Activated CD4-positive, alpha-beta memory T cell treated with anti-CD3 and anti-CD28 coated beads, Interleukin-2, amount 10 ng/mL, durations not matched to agents 7 days and 5 days (primary cell): ENCODE measurements around the gene IGFL1. TPM values are rescaled to one million over a fixed set of nuclear protein-coding genes. Genes with fewer than 3 reads are reported as not detected.
"Not testable (repeated sequence)": the region's sequence is repeated elsewhere in the genome, so short reads cannot be mapped to it uniquely, and the experiment has no call there.

Experiments
- CTCF ChIA-PET: fragments of 350-600 bp; sonication (Branson Sonifier 250); formaldehyde crosslinking; loops from one replicate; lab custom pipeline; 2021; ENCODE audit warnings: antibody characterized with exemption, inconsistent platforms; lab: Charles Lee
- POLR2A ChIA-PET: fragments of 350-600 bp; sonication (Branson Sonifier 250); formaldehyde crosslinking; loops from one replicate; lab custom pipeline; 2021; ENCODE audit warnings: antibody characterized with exemption; lab: Charles Lee
- DNase-seq: peaks from one replicate; pipeline ENCODE4 v3.0.0-alpha.2; 2020
- H3K27ac Mint-ChIP-seq: one replicate; pipeline ENCODE4 v1.8.0; 2021; ENCODE audit warnings: mild to moderate bottlenecking, mixed read lengths
- H3K27me3 Mint-ChIP-seq: one replicate; pipeline ENCODE4 v1.8.0; 2021; ENCODE audit warnings: mixed read lengths
- H3K36me3 Mint-ChIP-seq: one replicate; pipeline ENCODE4 v1.8.0; 2021; ENCODE audit warnings: low read depth, mixed read lengths
- H3K4me1 Mint-ChIP-seq: one replicate; pipeline ENCODE4 v1.8.0; 2021; ENCODE audit warnings: mixed read lengths
- H3K4me3 Mint-ChIP-seq: one replicate; pipeline ENCODE4 v1.8.0; 2021; ENCODE audit warnings: mild to moderate bottlenecking, mixed read lengths
- H3K9me3 Mint-ChIP-seq: one replicate; pipeline ENCODE4 v1.8.0; 2021; ENCODE audit warnings: mixed read lengths
- total RNA-seq, 2 experiments: library from RNA; stranded (reverse); gene quantifications; one replicate each; pipeline ENCODE4 v1.2.3, GENCODE V29; 2021

Gene IGFL1
- total RNA-seq, 2 experiments from 2014 or later: not detected

DNA sequence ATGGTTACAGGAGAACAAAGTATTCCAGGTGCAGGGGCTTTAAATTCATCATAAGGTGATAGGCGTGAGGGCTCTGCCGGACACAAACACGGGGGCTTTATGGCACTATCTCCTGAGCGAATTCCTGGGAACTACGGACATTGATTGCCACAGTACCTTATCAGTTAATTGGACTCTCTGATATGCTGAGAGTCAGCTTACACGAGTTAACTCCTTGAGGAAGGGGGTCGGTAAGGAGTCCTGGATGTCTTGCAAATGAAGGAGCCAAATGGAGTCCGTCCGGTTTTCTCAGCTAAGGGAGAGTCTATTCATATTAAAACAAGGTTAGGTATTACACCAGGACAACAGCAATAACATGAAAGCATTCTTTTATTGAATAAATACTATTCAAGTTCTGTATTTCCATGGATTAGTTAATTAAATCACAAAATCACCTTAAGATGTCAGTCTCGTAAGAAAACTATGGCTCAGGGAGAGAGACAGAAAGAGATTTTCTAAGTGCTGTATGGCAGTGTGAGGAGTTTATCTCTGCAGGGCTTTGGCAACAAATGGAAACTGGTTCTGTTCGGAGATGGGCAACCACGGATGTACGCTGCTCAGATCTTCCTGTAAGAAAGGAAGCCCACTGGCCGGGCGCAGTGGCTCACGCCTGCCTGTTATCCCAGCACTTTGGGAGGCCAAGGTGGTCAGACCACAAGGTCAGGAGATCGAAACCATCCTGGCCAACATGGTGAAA is 41.1 kb downstream of the IGFL1 start:
- Mint-ChIP-seq H3K4me3 (no peak overlapping the region), H3K36me3 (no peaks in the 10 kb centered on the region), H3K4me1 (peaks cover 4% of the 10 kb centered on the region), H3K27me3 (peaks cover 56% of the 10 kb centered on the region), H3K9me3 (no peaks in the 10 kb centered on the region), H3K27ac (no peak overlapping the region)
- DNase-seq: no peak
- ChIA-PET CTCF (interaction anchor here (1.1 to 1.3 kb wide), 2 partner anchors 10 to 242 kb away, joined by 4 to 6 read pairs; no protein-coding TSS in a partner anchor), POLR2A (no interaction called here)

- no peak overlapping the region for H3K4me3 Mint-ChIP-seq
- POLR2A ChIA-PET: no interaction called here
- H3K4me1 Mint-ChIP-seq: peaks cover 4% of the 10 kb centered on the region
- CTCF ChIA-PET: interaction anchor here (0.8 kb wide), 1 partner anchor 9 kb away, joined by 3 read pairs; no protein-coding TSS in a partner anchor
- DNase-seq: no peak
- no peaks in the 10 kb centered on the region for H3K9me3 Mint-ChIP-seq
- no peak overlapping the region for H3K27ac Mint-ChIP-seq
- H3K27me3 Mint-ChIP-seq: peaks cover 50% of the 10 kb centered on the region
- H3K36me3 Mint-ChIP-seq: no peaks in the 10 kb centered on the region
Observed at GRCh38 chr19:46271481-46272197, 42.1 kb downstream of the IGFL1 start.

- H3K36me3 Mint-ChIP-seq, CTCF ChIA-PET, H3K4me3 Mint-ChIP-seq, H3K27ac Mint-ChIP-seq, DNase-seq, H3K4me1 Mint-ChIP-seq, H3K9me3 Mint-ChIP-seq, POLR2A ChIA-PET: not testable (repeated sequence)
- H3K27me3 Mint-ChIP-seq: peaks cover 37% of the 10 kb centered on the region
Observed at GRCh38 chr19:46273931-46274330, 44.4 kb downstream of the IGFL1 start.

GRCh38 chr19:46279177-46279576 is 49.6 kb downstream of the IGFL1 start:
- ChIA-PET POLR2A (no interaction called here), CTCF (interaction anchor here (0.6 to 2.1 kb wide), 3 partner anchors 14 to 263 kb away, joined by 3 to 10 read pairs (median 4); no protein-coding TSS in a partner anchor)
- Mint-ChIP-seq H3K27ac (no peak overlapping the region), H3K27me3 (peaks cover 14% of the 10 kb centered on the region), H3K36me3 (no peaks in the 10 kb centered on the region), H3K4me3 (no peak overlapping the region), H3K4me1 (no peaks in the 10 kb centered on the region), H3K9me3 (no peaks in the 10 kb centered on the region)
- no peak for DNase-seq

Other genes with a start within 250 kb of the IGFL1 start
- 10 to 100 TPM; 24.3 to 24.7 TPM for gene CCDC61, start 234.3 kb upstream of the IGFL1 start, total RNA-seq
- gene PGLYRP1, start 206.7 kb upstream of the IGFL1 start, total RNA-seq: not detected
- not detected for gene IGFL4, start 188.7 kb upstream of the IGFL1 start, total RNA-seq
- not detected for gene IGFL3, start 105.1 kb upstream of the IGFL1 start, total RNA-seq
- gene IGFL2, start 81.5 kb upstream of the IGFL1 start, total RNA-seq: not detected
- gene HIF3A, start 67.3 kb downstream of the IGFL1 start, total RNA-seq: not detected
- gene PPP5C, start 117.3 kb downstream of the IGFL1 start, total RNA-seq: 10 to 100 TPM; 84.6 to 85.1 TPM
- not detected for gene CCDC8, start 183.8 kb downstream of the IGFL1 start, total RNA-seq
- gene PNMA8C, start 199.2 kb downstream of the IGFL1 start, total RNA-seq: not detected
- gene PNMA8A, start 241.8 kb downstream of the IGFL1 start, total RNA-seq: not detected